ENCODE data around the gene RNF208.

RNF208 gene

DNA sequence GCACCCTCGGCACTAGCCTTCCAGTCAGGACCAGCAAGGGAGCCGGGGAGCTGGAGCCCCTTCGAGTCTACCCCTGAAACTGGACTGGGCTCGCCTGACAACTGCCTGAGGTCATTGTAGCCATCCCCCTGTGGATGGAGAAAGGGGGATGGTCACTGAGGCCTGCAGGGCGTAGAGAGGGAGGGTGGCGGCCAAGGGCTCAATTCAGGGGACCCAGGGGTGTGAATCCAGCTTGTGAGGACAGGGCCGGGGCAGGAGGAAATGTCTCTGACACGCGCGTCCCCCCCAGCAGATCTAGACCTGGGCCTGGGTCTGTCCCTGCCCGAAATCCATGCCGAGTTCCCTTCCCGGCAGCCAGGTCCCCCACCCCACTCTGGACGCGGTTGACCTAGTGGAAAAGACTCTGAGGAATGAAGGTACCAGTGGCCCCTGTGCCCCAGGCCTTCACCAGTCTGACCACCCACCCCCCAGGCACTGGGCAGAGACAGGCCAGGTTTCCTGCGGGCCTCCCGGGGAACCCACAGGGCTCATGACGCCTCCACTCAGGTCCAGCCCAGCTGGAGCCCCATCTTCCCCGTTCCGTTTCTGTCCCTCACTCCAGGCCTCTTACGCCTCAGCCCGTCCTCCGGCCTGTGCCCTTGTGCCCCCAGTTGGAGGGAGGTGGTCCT, 9.5 kb upstream of the RNF208 start:
- no peak for TF ChIP-seq CTCF (IDR thresholded peaks at IDR 0.05; ENCODE audit: low read depth, low read length)
- no peak for DNase-seq (ENCODE audit: extremely low read depth, low read depth)

- DNase-seq (ENCODE audit: extremely low read depth, low read depth) = no peak
- TF ChIP-seq CTCF (IDR thresholded peaks at IDR 0.05; ENCODE audit: low read depth, low read length) = no peak
These were observed 8.8 kb upstream of the RNF208 start, which contains the start of gene SLC34A3 for GRCh38 chr9:137230705-137231371. TSS of gene SLC34A3 (plus strand) at chr9:137230901. CDS start at chr9:137231703, 802 bp downstream.

GRCh38 chr9:137229903-137230704, 8.1 kb upstream of the RNF208 start:
- no peak for DNase-seq (ENCODE audit: extremely low read depth, low read depth)
- TF ChIP-seq CTCF (IDR thresholded peaks at IDR 0.05; ENCODE audit: low read depth, low read length) = no peak

- no peak for TF ChIP-seq CTCF (IDR thresholded peaks at IDR 0.05; ENCODE audit: low read depth, low read length)
- DNase-seq (ENCODE audit: extremely low read depth, low read depth) = no peak
These were observed 7.2 kb upstream of the RNF208 start for GRCh38 chr9:137228968-137229896.

- TF ChIP-seq CTCF (IDR thresholded peaks at IDR 0.05; ENCODE audit: low read depth, low read length) = no peak
- no peak for DNase-seq (ENCODE audit: extremely low read depth, low read depth)
These were observed 6.5 kb upstream of the RNF208 start for GRCh38 chr9:137228506-137228967.

GRCh38 chr9:137227853-137228505, 5.9 kb upstream of the RNF208 start:
- no peak for TF ChIP-seq CTCF (IDR thresholded peaks at IDR 0.05; ENCODE audit: low read depth, low read length)

More at GRCh38 chr9:137227853-137228505, 5.9 kb upstream of the RNF208 start:
- DNase-seq (ENCODE audit: extremely low read depth, low read depth) = no peak
